RPMI8226 (cell line): ENCODE results near the gene ACP1.
A peak's percentile ranks its signal among the peaks of the same experiment; 100 is the strongest.

Experiments
- DNase-seq: peaks from one replicate; pipeline ENCODE4 v3.0.0-alpha.2; 2015

The ACP1 gene

DNA sequence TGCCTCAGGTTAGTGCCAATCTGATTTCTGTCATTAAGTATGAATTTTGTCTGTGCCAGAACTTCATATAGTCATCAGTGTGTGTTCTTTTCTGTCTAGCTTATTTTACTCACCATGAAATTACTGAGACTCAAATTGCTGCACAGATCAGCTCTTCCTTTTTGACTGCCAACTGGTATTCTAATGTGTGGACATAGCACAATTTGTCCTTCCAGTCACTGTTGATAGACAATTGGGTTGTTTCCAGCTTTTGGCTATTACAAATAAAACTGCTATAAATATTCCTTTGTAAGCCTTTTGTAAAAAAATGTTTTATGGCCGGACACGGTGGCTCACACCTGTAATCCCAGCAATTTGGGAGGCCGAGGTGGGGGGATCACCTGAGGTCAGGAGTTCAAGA is 8.7 kb upstream of the ACP1 start:
- DNase-seq = no peak

DNA sequence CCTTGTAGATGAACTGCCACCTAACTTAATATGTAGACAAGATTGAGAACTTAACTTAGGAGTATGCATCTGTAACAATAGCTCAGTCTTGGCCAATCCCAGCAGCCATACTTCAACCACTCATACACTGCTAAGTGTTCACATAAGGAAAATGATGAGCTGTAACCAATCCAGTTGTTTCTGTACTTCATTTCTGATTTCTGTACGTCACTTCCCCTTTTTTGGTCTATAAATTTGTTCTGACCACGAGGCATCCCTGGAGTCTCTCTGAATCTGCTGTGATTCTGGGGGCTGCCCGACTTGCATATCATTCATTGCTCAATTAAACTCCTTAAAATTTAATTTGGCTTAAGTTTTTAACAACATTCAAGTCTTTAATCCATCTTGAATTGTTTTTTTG is 7.3 kb upstream of the ACP1 start:
- DNase-seq = no peak

DNA sequence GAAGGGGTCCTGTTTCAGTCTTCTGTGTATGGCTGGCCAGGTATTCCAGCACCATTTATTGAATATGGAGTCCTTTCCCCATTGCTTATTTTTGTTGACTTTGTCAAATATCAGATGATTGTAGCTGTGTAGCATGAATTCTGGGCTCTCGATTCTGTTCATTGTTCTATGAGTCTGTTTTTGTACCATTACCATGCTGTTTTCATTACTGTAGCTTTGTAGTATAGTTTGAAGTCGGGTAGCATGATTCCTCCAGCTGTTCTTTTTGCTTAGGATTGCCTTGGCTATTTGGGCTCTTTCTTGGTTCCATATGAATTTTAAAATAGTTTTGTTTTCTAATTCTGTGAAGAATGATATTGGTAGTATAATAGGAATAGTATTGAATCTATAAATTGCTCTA is 6.9 kb upstream of the ACP1 start:
- DNase-seq = no peak

DNA sequence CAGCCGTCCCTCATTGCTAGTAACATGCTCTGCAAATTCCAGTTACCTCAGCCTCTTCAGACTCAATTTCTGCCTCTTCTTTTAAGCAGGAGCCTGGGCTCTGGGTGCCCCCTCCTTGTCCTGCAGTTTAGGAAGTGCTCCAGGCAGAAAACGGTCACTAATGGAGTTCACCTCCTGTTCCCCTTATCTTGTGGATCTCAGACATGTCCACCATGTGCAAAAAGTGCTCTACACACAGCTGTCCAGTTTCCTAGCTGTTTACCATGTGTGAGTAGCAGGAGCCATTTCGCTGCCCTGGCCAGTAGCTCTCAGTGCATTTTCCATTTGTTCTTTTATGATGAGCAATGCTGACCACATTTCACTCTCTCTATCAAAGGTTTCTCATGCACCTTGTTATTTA is 5.8 kb upstream of the ACP1 start:
- no peak for DNase-seq

DNA sequence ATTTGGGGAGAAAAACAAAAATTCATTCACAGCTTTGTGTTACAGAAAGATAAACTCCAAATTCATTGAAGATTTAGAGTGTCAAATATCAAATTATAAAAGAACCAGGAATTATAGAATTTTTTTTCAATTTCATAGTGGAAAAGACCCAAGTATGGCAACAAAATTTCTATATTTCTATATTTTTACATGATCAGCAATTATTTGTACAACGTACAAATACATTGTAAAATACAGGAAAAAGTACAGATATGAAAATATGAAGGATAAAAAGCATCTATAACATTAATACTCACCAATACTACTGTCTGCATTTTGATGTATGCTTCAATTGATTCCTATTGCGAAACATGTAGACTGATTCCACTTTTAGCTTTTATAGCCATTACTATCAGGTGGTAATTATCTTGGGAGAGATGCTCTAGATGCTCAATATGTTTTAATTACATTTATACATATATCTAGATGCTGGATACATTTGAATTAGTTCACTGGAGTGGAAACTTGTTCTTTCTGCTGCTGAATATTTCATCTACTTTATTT is 4.9 kb upstream of the ACP1 start:
- no peak for DNase-seq

DNA sequence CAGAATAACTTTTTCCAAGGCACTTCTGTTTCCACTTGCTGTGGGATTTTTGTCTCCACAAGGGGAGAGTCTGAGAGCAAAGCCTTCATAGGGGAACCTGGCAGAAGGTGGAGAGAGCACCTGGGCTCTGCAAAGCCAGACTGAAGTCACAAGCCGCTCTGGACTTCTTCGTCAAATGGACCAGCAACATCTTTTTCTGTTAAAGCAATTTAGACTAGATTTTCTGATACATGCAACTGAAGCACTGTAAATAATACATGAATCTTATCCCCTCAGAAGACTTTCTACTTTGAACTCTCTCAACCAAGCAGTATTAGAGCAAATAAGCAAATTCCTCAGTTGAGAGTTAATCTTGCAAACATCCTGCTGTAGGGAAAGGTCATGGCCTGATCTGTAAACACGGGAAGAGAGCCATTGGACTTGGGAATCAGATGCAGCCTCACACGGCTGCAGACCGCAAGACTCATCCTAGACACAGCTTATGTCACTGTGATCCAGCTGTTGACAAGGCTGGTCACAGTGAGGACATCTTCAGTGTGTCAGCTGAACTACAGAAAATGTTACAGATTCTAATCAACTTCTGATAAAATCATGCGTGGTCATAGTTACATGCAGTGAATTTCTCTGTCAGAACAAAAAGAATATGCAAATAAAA is 4.1 kb upstream of the ACP1 start:
- no peak for DNase-seq

DNA sequence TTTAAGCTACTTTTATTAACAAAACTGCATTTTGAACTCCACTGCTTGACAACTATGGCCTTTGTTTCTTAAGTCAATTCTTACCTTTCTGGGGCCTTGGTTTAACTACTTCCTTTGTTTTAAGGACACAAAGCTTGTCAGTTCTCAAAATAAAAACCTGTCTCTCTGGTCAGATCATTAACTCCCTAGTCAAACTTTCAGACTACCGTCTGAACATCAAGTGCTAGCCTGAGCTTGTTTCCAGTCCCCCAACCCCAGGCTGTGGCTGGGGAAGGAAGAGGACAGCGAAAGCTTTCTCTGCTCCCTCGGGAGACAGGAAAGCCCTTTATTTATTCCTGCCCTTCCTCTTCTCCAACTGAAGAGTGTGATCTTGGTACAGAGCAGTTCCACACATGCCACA is 2.6 kb upstream of the ACP1 start:
- no peak for DNase-seq

DNA sequence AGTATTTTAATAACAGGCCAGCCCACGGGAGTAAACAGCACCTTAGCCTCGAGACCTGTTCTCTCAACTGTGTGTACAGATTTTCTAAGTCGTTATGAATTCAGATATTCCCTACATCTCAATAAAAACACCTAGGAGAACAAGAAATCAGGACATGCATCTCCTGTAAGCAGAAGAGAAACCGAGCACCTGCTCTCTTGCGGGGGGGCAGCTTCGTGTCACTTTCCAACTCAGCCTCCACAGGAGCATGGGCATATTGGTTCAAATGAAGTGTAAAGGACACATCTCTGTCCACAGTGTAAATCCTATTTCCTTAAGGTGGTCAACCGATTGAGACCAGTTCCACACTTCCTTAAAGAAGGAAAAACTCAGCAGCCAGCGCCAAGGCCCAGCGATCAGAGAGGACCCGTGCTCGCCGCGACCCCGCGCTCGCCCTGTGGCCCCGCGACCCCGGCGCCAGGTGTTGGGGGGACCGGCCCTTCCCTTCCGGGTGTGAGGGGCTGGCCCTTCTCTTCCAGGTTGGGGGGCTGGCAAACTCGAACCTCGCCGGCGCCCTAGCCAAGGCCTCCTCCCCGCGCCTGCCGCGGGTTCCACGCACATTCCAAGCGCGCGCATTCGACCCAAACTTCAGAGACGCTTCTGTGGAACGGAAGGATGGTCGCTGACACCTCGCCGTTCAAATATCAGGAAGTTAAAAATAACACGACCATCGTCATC is 1.6 kb upstream of the ACP1 start:
- DNase-seq = no peak

DNA sequence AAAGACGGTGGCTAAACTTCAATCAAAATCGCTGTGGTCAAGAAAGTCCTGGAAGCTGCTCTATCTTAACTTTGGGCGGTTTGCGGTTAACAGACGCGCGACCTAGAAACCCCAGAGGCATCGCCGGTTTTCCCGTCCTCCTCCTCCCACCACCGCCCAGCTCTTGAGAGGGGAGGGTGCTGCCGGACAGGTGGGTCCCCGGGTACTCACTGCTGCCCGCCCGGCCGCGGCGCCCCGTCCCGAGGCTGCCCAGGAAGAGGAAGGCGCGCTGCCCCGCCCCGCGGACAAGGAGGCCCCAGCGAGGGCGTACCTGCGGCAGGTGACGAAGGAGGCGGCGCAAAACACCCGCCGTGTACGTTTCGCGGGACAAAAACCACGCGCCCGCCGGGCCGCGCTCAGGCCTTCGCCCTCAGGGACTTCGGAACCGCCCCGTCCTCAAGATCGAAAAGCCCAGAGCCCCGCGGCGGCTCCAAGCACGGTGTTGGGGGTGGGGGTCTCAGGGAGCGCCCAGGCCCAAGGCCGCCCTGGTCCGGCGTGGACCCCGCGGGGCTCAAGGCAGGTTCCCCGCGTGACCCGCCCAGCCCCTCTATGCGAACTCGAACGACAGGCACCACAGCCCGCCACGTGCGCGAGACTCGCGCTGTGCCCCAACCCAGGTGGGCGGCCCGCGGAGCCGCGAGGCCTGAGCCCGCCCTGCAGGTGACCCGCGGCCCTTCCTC is 814 bp upstream of the ACP1 start, which contains the start of gene SH3YL1:
Gene SH3YL1, minus strand, starts transcription at position 259 of the 719 bp plus-strand sequence. Its CDS starts 48 bp downstream, at position 211.
- DNase-seq = peak; percentile 36

DNA sequence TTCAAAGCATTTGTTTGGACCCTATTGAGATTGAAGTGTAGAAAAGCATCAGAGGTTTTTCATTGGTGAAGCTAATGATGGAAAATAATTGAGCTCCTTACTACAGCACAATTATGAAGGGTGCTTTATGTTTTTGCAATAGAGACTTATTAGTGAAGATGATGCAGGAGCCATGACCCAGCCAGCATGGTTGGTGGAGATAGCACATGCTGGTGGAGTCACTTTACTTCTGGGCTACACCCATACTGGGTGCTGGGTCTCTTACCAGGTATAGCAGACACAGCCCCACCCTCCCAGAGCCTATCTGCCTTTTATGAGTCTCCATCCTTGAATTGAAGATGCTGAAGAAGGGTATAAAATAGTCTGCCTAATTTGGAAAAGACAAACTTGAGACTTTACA is 3.6 kb downstream of the ACP1 start:
- DNase-seq = no peak

DNA sequence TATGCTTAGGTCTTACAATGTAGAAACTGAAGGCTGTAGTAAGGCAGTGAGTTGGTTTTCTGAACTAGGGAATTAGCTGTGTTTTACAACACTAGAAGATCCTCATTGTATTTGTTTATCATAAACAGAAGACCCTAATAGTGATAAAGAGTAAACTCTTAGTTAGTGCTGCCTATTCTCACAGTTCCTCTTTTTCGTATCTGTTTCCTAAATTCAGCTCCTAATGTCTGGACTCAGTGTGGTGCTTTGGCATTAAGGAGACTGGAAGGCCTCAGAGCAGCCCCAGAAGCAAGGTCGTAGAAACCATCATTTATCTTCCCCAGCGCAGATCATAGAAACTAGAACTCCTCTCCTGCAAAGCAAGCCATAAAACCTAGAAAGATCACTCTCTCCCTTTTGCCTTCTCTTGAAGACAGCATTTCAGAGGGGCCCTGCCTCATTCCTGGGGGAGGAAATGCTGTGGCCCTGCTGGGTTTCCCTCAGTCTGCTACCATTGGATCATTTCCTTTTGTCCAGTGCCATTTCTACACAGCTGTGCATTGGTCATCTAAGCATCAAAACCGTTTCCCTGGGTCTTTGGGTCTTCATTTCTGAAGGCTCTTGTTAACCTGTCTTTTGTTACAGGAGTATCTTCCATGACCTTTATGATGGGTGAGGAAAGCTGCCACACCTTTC is 4.7 kb downstream of the ACP1 start:
- DNase-seq = no peak

DNA sequence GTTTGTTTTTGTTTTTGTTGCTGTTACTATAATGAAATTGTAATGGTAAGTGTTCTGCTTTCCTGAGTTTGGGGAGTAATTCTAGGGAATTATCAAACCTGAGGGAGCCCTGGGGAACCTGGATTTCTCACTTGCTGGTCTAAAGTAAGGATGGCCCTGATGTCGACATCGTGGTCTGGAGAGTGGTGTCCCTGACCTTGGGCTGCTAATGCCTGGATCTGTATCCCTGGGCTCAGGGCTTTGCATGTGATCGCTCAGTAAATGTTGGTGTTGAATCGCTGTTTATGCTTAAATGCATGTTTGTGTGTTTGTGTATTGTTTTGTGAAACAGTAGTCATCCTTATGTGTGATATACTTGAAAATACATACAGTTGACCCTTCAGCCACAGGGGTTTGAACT is 6.1 kb downstream of the ACP1 start:
- DNase-seq = no peak

DNA sequence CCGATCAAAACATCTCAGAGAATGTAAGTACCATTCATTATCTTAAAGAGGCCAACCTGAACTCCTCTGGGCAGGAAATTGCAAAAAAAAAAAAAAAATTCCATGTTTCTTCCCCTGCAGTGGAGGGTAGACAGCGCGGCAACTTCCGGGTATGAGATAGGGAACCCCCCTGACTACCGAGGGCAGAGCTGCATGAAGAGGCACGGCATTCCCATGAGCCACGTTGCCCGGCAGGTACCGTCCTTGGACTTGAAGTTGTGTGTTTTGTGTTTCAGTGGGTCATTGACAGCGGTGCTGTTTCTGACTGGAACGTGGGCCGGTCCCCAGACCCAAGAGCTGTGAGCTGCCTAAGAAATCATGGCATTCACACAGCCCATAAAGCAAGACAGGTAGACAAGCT is 7.2 kb downstream of the ACP1 start:
- DNase-seq = no peak

DNA sequence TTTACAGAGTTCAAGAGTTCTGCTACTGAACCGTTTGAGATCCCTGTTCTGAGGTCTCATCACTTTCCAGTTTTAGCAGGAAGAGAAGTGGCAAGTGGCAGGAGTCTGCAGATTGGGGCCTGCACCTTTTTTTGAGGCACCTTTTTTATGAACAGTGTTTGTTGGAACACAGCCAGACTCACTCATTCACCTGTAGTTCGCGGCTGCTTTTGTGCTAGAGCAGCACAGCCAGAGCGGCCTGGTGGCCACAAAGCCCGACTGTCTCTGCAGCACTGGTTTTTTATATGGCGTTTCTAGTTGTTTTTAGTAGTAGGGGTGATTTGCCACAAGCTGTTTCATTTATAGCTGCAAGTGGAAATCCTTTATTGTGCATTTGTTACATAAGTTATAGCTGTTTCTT is 8.6 kb downstream of the ACP1 start:
- peak; percentile 74 for DNase-seq

DNA sequence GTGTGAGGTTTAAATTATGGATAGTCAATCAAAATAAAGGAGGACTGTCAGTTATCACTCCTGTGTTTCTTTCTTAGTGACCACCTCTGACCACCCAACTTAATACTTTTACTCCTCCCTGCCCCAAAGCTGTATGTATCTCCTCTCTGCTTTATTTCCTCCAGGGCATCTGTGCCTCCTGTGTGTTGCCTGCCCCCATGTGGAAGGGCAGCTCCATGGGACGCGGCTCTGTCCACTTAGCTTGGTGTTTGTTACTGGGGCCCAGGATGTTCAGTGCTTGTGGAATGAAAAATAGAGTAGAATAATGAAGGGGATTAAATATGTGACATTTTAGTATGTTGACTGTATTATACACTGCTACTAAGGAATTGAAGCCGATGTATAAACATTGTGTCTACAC is 9.8 kb downstream of the ACP1 start:
- no peak for DNase-seq

DNA sequence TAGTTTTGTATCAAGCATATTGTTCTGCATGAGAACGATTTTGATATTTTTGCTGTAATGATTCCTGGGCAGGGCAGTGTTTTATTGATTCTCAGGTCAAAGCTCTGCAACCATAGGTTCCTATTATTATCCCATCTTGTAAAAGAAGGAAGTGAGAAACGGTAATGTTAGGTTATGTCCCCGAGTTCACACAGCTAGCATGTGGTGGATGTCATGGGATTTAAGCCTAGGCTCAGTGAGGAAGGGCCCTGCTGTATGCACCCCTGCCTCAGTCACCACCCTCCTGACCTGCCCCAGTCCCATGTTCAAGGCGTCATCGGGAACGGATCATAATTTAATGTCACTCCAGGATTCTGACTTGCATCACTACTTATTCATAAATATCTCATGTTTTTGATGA is 10.7 kb downstream of the ACP1 start:
- DNase-seq = peak; percentile 44

DNA sequence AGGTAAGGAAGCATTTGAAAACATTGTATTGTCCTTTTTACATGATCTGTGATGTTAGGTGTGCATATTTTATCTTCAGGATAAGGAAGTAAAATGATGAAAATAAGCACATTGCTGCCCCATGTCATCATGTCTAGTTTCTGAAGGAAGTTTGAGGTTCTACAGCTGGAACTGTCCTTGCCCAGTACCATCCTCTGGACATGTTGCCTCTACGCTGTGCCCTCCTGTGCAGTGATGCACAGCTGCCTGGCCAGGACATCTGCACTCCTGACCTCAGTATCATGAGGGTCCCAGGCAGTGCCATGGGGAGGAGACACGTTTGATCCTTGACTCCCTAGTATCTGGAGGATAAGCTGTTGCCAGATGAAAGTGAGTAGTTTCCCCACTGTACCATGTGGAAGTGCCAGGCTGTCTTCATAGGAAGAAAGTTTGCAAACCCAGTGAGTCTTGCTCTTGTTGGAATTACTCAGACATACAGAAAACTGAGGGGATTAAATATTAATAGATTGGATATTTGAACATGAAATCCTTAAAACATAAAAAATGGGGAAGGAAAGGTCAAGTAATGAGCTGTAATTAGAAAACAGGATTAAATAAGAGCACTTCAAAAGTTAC is 13.7 kb downstream of the ACP1 start:
- no peak for DNase-seq

DNA sequence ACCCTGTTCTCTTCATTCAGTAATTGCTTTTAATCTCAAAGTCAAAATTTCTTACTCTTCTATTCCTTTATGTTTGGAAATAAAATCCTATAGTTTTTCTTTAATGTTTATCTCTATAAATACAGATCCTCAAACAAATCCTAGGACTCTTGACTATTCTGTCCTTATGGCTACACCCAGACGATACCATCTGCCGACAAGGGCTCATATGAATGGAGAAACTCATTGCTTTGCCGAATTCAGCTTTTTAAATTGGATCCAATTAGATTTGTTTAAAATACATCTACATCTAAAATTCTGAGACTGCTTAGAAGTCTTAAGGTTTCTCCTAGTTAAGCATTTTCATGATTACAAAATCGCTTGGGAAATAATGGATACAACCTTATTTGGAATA is 14.2 kb downstream of the ACP1 start:
- DNase-seq = no peak

DNA sequence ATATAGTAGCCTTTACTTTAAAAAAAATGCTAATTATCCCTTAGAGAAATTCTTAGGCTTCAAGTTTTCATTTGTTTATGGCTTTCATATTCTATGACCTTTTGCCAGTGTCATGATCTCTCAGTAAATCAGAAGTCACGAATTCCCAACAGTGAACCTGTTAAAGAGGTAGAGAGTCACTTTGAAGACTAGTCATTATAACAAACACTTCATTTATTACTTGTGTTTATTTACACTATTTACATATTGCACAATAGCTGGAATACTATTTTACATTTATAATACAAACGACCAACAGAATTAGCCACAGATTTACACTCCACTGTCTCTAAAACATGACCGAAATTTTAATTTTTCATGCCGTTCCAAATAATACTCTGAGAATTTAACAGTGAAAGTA is 14.6 kb downstream of the ACP1 start:
- no peak for DNase-seq

DNA sequence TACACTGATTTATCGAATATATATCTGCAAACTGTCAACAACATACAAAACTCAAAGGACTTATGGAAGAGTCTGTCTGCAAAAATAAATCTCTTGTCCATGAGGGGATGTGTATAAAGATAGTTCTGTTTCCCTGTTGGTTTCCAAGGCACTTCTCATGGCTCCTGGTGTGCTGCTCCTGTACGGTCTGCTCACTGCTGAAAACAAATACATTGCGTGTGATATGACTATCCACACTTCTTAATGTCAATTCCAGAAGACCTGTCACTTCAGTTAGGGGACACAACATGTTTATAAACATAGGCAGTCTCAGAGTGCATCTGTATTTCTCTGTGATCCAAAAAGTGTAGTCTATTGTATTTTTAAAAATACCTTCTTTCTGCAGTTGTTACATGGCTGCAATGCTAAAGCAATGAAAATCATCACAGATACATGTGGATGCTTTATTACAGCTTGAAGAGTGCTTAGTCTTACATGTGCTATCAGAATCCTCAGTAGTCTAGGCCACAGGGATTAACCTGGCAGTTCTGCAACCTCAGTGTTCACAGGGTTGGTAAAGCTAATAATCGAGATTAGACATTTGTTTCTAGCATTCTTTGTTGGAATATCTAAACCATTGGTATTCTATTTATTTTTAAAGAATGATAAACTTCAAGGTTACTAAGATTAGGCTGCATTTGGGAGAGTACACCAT is 15.4 kb downstream of the ACP1 start:
- DNase-seq = no peak

DNA sequence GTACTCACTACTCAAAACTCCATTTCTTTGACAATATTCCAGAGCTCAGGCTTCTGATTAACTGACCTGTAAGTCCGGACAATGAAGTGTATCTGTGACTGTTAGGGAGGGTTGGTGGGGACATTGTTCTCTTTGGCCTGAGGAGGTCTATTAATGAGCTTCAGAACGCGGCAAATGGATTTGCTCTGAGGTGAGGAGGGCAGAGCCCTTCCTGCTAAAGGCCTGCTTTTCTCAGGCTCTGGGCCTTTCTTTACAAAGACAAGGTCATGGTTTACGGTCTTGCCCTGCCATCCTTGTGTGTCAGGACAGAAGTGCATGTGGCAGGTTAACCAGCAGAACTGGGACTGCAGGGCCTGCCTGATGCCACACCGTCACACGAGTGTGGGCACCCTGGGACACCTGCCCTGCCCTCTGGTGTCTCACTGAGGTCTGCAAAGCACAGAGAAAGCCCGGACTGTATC is 15.9 kb downstream of the ACP1 start:
- DNase-seq = no peak

DNA sequence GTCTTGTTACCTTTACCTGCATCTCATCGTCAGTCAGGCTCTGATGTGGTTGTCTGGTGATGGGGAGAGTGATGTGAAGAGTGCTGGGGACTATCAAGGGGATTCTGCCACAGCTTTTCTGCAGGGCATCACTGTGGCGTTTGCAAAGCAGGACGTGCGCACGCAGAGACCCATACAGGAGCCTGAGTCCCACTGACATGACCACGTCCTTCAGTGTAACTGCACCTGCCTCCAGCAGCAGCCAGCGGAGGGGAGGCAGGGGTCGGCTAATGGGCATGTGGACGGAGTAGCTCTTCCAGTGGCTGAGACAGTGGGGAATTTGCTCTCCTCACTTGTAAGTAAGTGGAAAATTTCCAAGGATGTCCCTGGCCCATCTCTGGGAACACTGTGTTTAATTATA is 16.6 kb downstream of the ACP1 start:
- DNase-seq = no peak
